ENCODE results near the gene ITPRID2. TPM values are rescaled to one million over a fixed set of nuclear protein-coding genes. Genes with fewer than 3 reads are reported as not detected.

The ITPRID2 gene
- total and polyA plus RNA-seq, 2 of the 13 experiments (the other 11 are each of a cell fraction or from before 2014, with no cell fraction given), result 44.8 to 62.3 TPM

GRCh38 chr2:181949047-181949446 is 57.5 kb downstream of the ITPRID2 start (continued):
- TF ChIP-seq ZNF614 (CRISPR knock-in tag; IDR thresholded peaks at IDR 0.05; ENCODE audit: borderline replicate concordance) (no peak), PRDM15 (CRISPR knock-in tag; IDR thresholded peaks at IDR 0.05) (no peak), KLF6 (CRISPR knock-in tag; IDR thresholded peaks at IDR 0.05) (no peak)

DNA sequence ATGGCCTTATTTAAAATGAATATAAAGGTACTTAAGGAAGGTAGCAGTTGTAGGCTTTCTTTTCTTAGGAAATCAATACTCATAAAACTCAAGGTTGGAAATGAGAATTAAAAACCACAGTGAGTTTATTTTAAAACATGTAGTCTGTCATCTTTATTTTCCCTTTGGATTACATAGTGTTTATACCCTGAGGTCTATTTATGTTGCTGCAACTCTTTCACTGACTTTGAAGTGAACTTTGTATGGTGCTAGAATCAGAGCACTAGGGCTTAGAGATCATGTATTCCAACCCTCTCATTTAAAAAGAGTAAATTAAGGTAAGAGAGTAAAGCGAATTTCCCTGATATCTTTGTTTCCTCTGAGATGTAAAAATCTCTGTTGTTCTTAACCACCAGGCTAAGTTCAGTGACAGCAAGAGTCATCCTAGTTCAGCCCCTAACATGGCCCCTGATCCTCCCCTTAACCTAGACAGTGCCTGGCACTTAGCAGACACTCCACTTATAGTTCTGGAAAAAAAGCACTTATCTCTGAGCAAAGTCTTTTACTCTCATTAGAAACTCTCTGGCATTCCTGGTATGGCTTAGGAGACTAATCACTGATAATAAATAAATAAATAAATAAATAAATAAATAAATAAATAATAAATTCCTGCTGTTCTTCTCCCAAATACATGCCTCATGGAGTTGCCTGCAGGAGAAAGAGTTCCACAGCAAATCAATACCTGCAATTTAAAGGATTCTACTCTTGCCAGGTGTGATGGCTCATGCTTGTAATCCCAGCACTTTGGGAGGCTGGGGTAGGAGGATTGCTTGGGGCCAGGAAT is 61.1 kb downstream of the ITPRID2 start:
- CTCF ChIA-PET (ENCODE audit: low intra/inter-chr PET ratio, low total read pairs), result interaction anchor here (2.8 kb wide), 1 partner anchor 209 kb away, joined by 19 read pairs; no protein-coding TSS in a partner anchor
- ATAC-seq, result peak; percentile 65
- no TSS peak for BruUV-seq (replicated peaks)
- TF ChIP-seq GATA4 (IDR thresholded peaks at IDR 0.05; ENCODE audit: borderline replicate concordance, low read depth), result no peak
- TF ChIP-seq HNF4A (CRISPR knock-in tag; IDR thresholded peaks at IDR 0.05), result 0 out of 2 replicates have a peak, but pooled peaks have one; percentile 35
- no peak for TF ChIP-seq NR1H2 (CRISPR knock-in tag; IDR thresholded peaks at IDR 0.05; ENCODE audit: borderline replicate concordance, low read depth)
- no peak for TF ChIP-seq FOXO1 (CRISPR knock-in tag; IDR thresholded peaks at IDR 0.05)
- no peak for TF ChIP-seq KAT8 (CRISPR knock-in tag; IDR thresholded peaks at IDR 0.05)
- no peak for TF ChIP-seq HNRNPUL1 (IDR thresholded peaks at IDR 0.05; ENCODE audit: low read depth, low read length)
- TF ChIP-seq KAT2B (IDR thresholded peaks at IDR 0.05; ENCODE audit: borderline replicate concordance, low read depth, low read length), result no peak
- TF ChIP-seq HDAC6 (IDR thresholded peaks at IDR 0.05; ENCODE audit: low read depth, low read length), result no peak
- TF ChIP-seq PAXIP1 (CRISPR knock-in tag; conservative IDR thresholded peaks at IDR 0.05), result peak; percentile 21; the same call in 1 of the 2 replicates
- no peak for TF ChIP-seq TGIF2 (CRISPR knock-in tag; IDR thresholded peaks at IDR 0.05)
- TF ChIP-seq, protein P1, sequence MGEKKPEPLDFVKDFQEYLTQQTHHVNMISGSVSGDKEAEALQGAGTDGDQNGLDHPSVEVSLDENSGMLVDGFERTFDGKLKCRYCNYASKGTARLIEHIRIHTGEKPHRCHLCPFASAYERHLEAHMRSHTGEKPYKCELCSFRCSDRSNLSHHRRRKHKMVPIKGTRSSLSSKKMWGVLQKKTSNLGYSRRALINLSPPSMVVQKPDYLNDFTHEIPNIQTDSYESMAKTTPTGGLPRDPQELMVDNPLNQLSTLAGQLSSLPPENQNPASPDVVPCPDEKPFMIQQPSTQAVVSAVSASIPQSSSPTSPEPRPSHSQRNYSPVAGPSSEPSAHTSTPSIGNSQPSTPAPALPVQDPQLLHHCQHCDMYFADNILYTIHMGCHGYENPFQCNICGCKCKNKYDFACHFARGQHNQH (CRISPR knock-in tag; IDR thresholded peaks at IDR 0.05), result no peak

More for the DNA sequence above, 61.1 kb downstream of the ITPRID2 start:
- no peaks in the 10 kb centered on the region for H3K79me2 ChIP-seq (ENCODE audit: insufficient read depth, low read length)
- no peaks in the 10 kb centered on the region for H3K27me3 ChIP-seq (ENCODE audit: control insufficient read depth in 1 of 2, insufficient read depth in 2 of 2, low read length in 2 of 2)
- H3K36me3 ChIP-seq (replicated peaks in 1 of 2; ENCODE audit: control insufficient read depth in 1 of 2, insufficient read depth in 2 of 2, low read length in 2 of 2), result no peaks in the 10 kb centered on the region
- no peak for DNase-seq (ENCODE audit: low spot score)
- H3K4me3 ChIP-seq (replicated peaks in 1 of 3; ENCODE audit: insufficient read depth in 1 of 3, low read depth in 2 of 3, low read length in 3 of 3), result 0 out of 6 replicates have a peak overlapping the region, but pooled peaks of 1 of the 3 experiments have one; percentile 6
- in situ Hi-C loops (cut with HindIII; ENCODE audit: extremely low pct_ligation_motif_present, low pct_unique_long_range_greater_than_20kb), result no loop called here
- WGBS (ENCODE audit: low lambda C conversion rate), result 0% methylated on average over 1 of the region's 1 CpG
- peak overlapping the region; percentile 28; the same call in 1 of the 2 replicates for H3K4me2 ChIP-seq (ENCODE audit: low read depth, low read length)
- H3K9ac ChIP-seq (ENCODE audit: insufficient read depth, low read depth, low read length), result no peak overlapping the region
- no peaks in the 10 kb centered on the region for H4K20me1 ChIP-seq (ENCODE audit: insufficient read depth, low read length)
- peaks cover 32% of the 10 kb centered on the region for H3K4me1 ChIP-seq (ENCODE audit: insufficient read depth, low read length)
- no peak for FAIRE-seq
- H3K27ac ChIP-seq (ENCODE audit: extremely low read length, insufficient read depth, low read length), result no peak overlapping the region
- intact Hi-C loops (cut with micrococcal nuclease; ENCODE audit: unreplicated experiment), result loop anchor here (5.0 to 10.0 kb wide), 2 partner anchors 122 to 160 kb away; no protein-coding TSS in a partner anchor
- H2AFZ ChIP-seq (ENCODE audit: low read length), result peak overlapping the region; percentile 71
- H3K9me3 ChIP-seq (ENCODE audit: low read length), result no peaks in the 10 kb centered on the region
- POLR2A ChIA-PET, result no interaction called here
